HepG2 (cell line): Measurements from ENCODE around the gene TLN1. TPM values are rescaled to one million over a fixed set of nuclear protein-coding genes. Genes with fewer than 3 reads are reported as not detected.

Source experiments
- ATAC-seq: fragments of 200-7000 bp; cut with Tn5 transposase; 3 replicates; pipeline ENCODE4 v1.9.1; 2020; ENCODE audit warnings: mild to moderate bottlenecking, moderate library complexity
- BruUV-seq: library from RNA; stranded (reverse); fragments of 400-500 nt; replicated peaks from 2 replicates; lab custom pipeline; 2021; lab: Mats Ljungman, UMichigan
- CTCF ChIA-PET: fragments of 300-600 bp; formaldehyde crosslinking; extraction: SDS; loops from one replicate; lab custom pipeline; 2021; ENCODE audit warnings: low total read pairs, inconsistent platforms, low intra/inter-chr PET ratio; lab: Yijun Ruan, JAX
- POLR2A ChIA-PET: fragments of 350-600 bp; sonication (Branson Sonifier 250); formaldehyde crosslinking; loops from one replicate; lab custom pipeline; 2020; ENCODE audit warnings: antibody characterized with exemption, inconsistent platforms; lab: Yijun Ruan, JAX
- DNase-seq: peaks from one replicate; pipeline ENCODE4 v3.0.0-alpha.2; 2015; ENCODE audit warnings: low spot score
- FAIRE-seq: peaks from 3 replicates; lab custom pipeline; 2011; peaks lifted over from hg19 to GRCh38; lab: Jason Lieb, UNC
- H2AFZ ChIP-seq: one replicate; pipeline ENCODE4 v1.6.1; 2011; ENCODE audit warnings: low read length, inconsistent platforms
- H3K27ac ChIP-seq: fragments of 300-600 bp; 3 replicates; pipeline ENCODE4 v1.8.0; 2011; ENCODE audit warnings: mixed run types, mild to moderate bottlenecking, mixed read lengths, low read length, inconsistent platforms; ENCODE audit not compliant: insufficient read depth; ENCODE audit errors: extremely low read length
- H3K27me3 ChIP-seq, 2 experiments: fragments of 200-600 bp in 1 of 2; 2 replicates in 1 of 2; 3 replicates in 1 of 2; pipeline versions ENCODE4 v1.6.0 to v1.8.0; 2011; ENCODE audit warnings: low read length in 2 of 2, mild to moderate bottlenecking in 2 of 2, moderate library complexity in 2 of 2, inconsistent platforms in 1 of 2; ENCODE audit not compliant: insufficient read depth in 2 of 2, control insufficient read depth in 1 of 2
- H3K36me3 ChIP-seq, 2 experiments: fragments of 200-600 bp in 1 of 2; replicated peaks in 1 of 2; 2 replicates in 1 of 2; 3 replicates in 1 of 2; pipeline versions ENCODE4 v1.5.1 to v1.8.0; 2011; ENCODE audit warnings: low read length in 2 of 2, inconsistent platforms in 1 of 2; ENCODE audit not compliant: insufficient read depth in 2 of 2, control insufficient read depth in 1 of 2
- H3K4me1 ChIP-seq: 2 replicates; pipeline ENCODE4 v1.5.1; 2012; ENCODE audit warnings: low read length, inconsistent platforms; ENCODE audit not compliant: insufficient read depth
- H3K4me2 ChIP-seq: 2 replicates; pipeline ENCODE4 v1.6.0; 2011; ENCODE audit warnings: low read depth, low read length, inconsistent platforms
- H3K4me3 ChIP-seq, 3 experiments: fragments of 200-600 bp in 1 of 3; sonication (generic), shearing (Covaris generic) in 1 of 3; replicated peaks in 1 of 3; 2 replicates each; pipeline ENCODE4 v1.5.1; 2011 to 2016; ENCODE audit warnings: low read length in 3 of 3, inconsistent platforms in 2 of 3, low read depth in 2 of 3, mild to moderate bottlenecking in 2 of 3, control low read depth in 1 of 3, mixed read lengths in 1 of 3; ENCODE audit not compliant: insufficient read depth in 1 of 3
- H3K79me2 ChIP-seq: one replicate; pipeline ENCODE4 v1.6.1; 2011; ENCODE audit warnings: low read length, inconsistent platforms; ENCODE audit not compliant: insufficient read depth
- H3K9ac ChIP-seq: 2 replicates; pipeline ENCODE4 v1.6.0; 2011; ENCODE audit warnings: mild to moderate bottlenecking, low read depth, low read length, inconsistent platforms; ENCODE audit not compliant: insufficient read depth
- H3K9me3 ChIP-seq: 2 replicates; pipeline ENCODE4 v1.5.1; 2012; ENCODE audit warnings: mild to moderate bottlenecking, low read length
- H4K20me1 ChIP-seq: 2 replicates; pipeline ENCODE4 v1.6.0; 2011; ENCODE audit warnings: inconsistent platforms, mild to moderate bottlenecking, low read length, moderate library complexity; ENCODE audit not compliant: insufficient read depth
- ATF6 ChIP-seq: sonication (generic); formaldehyde crosslinking; conservative IDR thresholded peaks from 2 replicates; pipeline ENCODE4 v1.4.0; 2020; ENCODE audit warnings: missing genetic modification reagents
- MEIS2 ChIP-seq: sonication (generic); formaldehyde crosslinking; IDR thresholded peaks from 2 replicates; pipeline ENCODE4 v1.9.0; 2021; ENCODE audit warnings: mild to moderate bottlenecking, missing genetic modification reagents
- RAD21 ChIP-seq: fragments of 450-650 bp; formaldehyde crosslinking; IDR thresholded peaks from 2 replicates; pipeline ENCODE4 v1.5.0; 2020; ENCODE audit warnings: mild to moderate bottlenecking
- XRCC5 ChIP-seq: fragments of 200-400 bp; formaldehyde crosslinking; optimal IDR thresholded peaks from 2 replicates; pipeline ENCODE3; 2017; ENCODE audit warnings: mild to moderate bottlenecking, low read length
- ZMYM2 ChIP-seq: sonication (generic); formaldehyde crosslinking; IDR thresholded peaks from 2 replicates; pipeline ENCODE4 v1.8.0; 2022; ENCODE audit warnings: mild to moderate bottlenecking, missing genetic modification reagents
- ZNF512 ChIP-seq: sonication (generic); formaldehyde crosslinking; IDR thresholded peaks from 2 replicates; pipeline ENCODE4 v1.4.0; 2020; ENCODE audit warnings: mild to moderate bottlenecking, missing genetic modification reagents
- ZNF777 ChIP-seq: sonication (generic); formaldehyde crosslinking; IDR thresholded peaks from 2 replicates; pipeline ENCODE4 v1.4.0; 2020; ENCODE audit warnings: missing genetic modification reagents
- WGBS: methylation state at CpG from one replicate; pipeline ENCODE4 v1.1.6; 2017; ENCODE audit warnings: low lambda C conversion rate; 5-methylcytosine and 5-hydroxymethylcytosine counted together
- in situ Hi-C: cut with HindIII; loops from 2 replicates; pipeline ENCODE4 v1.10.0; 2017; ENCODE audit warnings: low pct_unique_long_range_greater_than_20kb; ENCODE audit not compliant: extremely low pct_ligation_motif_present
- intact Hi-C: fragments of 100-400 bp; cut with micrococcal nuclease; formaldehyde crosslinking; loops from one replicate; pipeline ENCODE4 v1.10.0; 2022; ENCODE audit not compliant: unreplicated experiment
- polyA plus RNA-seq, 8 experiments: library from polyadenylated mRNA; depleted of rRNA in 3 of 8; stranded (reverse) in 7 of 8; unstranded in 1 of 8; fragments of >200 nt; fragmentation: Illumina TruSeq in 4 of 8; extraction: Trizol in 4 of 8; gene quantifications; 2 replicates each; pipeline versions ENCODE4 v1.2.1 to v1.2.3, GENCODE V29; 2011 to 2016; ENCODE audit warnings: low read depth in 4 of 8, missing spikeins in 1 of 8, mixed read lengths in 1 of 8; ENCODE audit not compliant: insufficient read depth in 1 of 8
- total RNA-seq, 5 experiments: library from RNA; depleted of rRNA; stranded (reverse); fragments of >200 nt; fragmentation: Illumina TruSeq; extraction: Trizol; gene quantifications; 2 replicates each; pipeline ENCODE4 v1.2.3, GENCODE V29; 2016; ENCODE audit warnings: low read depth in 1 of 5

Gene TLN1
- total and polyA plus RNA-seq, 2 of the 13 experiments (the other 11 are each of a cell fraction or from before 2014, with no cell fraction given) = 35.2 to 51.8 TPM

GRCh38 chr9:35769763-35770162 is 37.8 kb upstream of the TLN1 start:
- H3K4me2 ChIP-seq = no peak overlapping the region
- no peaks in the 10 kb centered on the region for H3K9me3 ChIP-seq
- H3K9ac ChIP-seq = no peak overlapping the region
- BruUV-seq = no TSS peak
- DNase-seq = no peak
- no peaks in the 10 kb centered on the region for H3K36me3 ChIP-seq
- H3K4me3 ChIP-seq = no peak overlapping the region
- H3K79me2 ChIP-seq = peaks cover 7% of the 10 kb centered on the region
- TF ChIP-seq XRCC5 (no peak), ATF6 (CRISPR knock-in tag) (no peak), ZMYM2 (no peak), RAD21 (CRISPR knock-in tag) (no peak), ZNF512 (CRISPR knock-in tag) (no peak), ZNF777 (CRISPR knock-in tag) (no peak), MEIS2 (CRISPR knock-in tag) (no peak)
- TF ChIP-seq, all 625 proteins: peak for 0
- peaks cover 36% of the 10 kb centered on the region for H3K4me1 ChIP-seq
- H4K20me1 ChIP-seq = no peaks in the 10 kb centered on the region
- intact Hi-C loops (no loop called here), in situ Hi-C loops (no loop called here)
- H2AFZ ChIP-seq = no peak overlapping the region
- CTCF ChIA-PET = no interaction called here
- POLR2A ChIA-PET = interaction anchor here (1.9 kb wide), 1 partner anchor 13 kb away, joined by 4 read pairs; no protein-coding TSS in a partner anchor
- no peak overlapping the region for H3K27ac ChIP-seq
- no peak for FAIRE-seq
- no peaks in the 10 kb centered on the region for H3K27me3 ChIP-seq
- ATAC-seq = no peak
- 100% methylated on average over 1 of the region's 1 CpG for WGBS
